GM12873 (cell line): ENCODE data around the gene FNBP1L.

Source experiments
- CTCF ChIP-seq: IDR thresholded peaks from 2 replicates; pipeline ENCODE4 v1.5.1; 2012; ENCODE audit warnings: low read depth, mild to moderate bottlenecking, moderate library complexity, low read length, control low read depth; ENCODE audit not compliant: insufficient read depth; ENCODE audit errors: missing control alignments

FNBP1L gene

GRCh38 chr1:93447481-93448291 is at the start of gene FNBP1L:
FNBP1L (plus strand) TSS chr1:93448118; CDS start chr1:93448282, 164 bp downstream.
- no peak for TF ChIP-seq CTCF

- no peak for TF ChIP-seq CTCF
Measured at GRCh38 chr1:93399781-93400180, 48.1 kb upstream of the FNBP1L start.

- TF ChIP-seq CTCF, result no peak
Measured at GRCh38 chr1:93408203-93408602, 39.7 kb upstream of the FNBP1L start.

GRCh38 chr1:93411000-93411399 is 36.9 kb upstream of the FNBP1L start:
- TF ChIP-seq CTCF, result no peak

- TF ChIP-seq CTCF, result no peak
Measured at GRCh38 chr1:93414749-93415148, 33.2 kb upstream of the FNBP1L start.

GRCh38 chr1:93415296-93415695 is 32.6 kb upstream of the FNBP1L start:
- TF ChIP-seq CTCF, result no peak

- no peak for TF ChIP-seq CTCF
Measured at GRCh38 chr1:93416183-93416582, 31.7 kb upstream of the FNBP1L start.

- no peak for TF ChIP-seq CTCF
Measured at GRCh38 chr1:93419344-93419743, 28.6 kb upstream of the FNBP1L start.
